Measurements from ENCODE around the gene VEPH1.

DNA sequence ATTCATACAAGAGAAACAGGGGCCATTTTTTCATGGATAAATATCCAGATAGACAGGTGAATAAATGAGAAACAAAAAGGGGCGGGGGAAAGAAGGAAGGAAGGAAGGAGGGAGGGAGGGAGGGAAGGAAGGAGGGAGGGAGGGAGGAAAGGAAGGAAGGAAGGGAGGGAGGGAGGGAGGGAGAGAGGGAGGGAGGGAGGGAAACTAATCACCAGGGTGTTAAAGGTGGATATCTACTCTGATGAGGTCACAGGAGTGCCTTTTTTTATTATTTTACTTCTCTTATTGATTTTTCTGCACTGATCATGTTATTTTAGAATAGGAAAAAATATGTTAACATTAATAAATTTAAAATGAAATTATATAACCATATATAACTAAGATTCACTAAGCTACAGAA is 10.4 kb upstream of the VEPH1 start:
- TF ChIP-seq, protein P1, sequence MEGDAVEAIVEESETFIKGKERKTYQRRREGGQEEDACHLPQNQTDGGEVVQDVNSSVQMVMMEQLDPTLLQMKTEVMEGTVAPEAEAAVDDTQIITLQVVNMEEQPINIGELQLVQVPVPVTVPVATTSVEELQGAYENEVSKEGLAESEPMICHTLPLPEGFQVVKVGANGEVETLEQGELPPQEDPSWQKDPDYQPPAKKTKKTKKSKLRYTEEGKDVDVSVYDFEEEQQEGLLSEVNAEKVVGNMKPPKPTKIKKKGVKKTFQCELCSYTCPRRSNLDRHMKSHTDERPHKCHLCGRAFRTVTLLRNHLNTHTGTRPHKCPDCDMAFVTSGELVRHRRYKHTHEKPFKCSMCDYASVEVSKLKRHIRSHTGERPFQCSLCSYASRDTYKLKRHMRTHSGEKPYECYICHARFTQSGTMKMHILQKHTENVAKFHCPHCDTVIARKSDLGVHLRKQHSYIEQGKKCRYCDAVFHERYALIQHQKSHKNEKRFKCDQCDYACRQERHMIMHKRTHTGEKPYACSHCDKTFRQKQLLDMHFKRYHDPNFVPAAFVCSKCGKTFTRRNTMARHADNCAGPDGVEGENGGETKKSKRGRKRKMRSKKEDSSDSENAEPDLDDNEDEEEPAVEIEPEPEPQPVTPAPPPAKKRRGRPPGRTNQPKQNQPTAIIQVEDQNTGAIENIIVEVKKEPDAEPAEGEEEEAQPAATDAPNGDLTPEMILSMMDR (IDR thresholded peaks at IDR 0.05): no peak
- no peak for TF ChIP-seq POLR2A (IDR thresholded peaks at IDR 0.05)
